Measurements from ENCODE around the gene NEUROD6. TPM values are rescaled to one million over a fixed set of nuclear protein-coding genes. Genes with fewer than 3 reads are reported as not detected.

Gene NEUROD6
- total RNA-seq, 1 donor from 2014 or later: not detected

GRCh38 chr7:31363051-31363450 lies 22.5 kb upstream of the NEUROD6 start:
- no peaks in the 10 kb centered on the region for H3K9me3 Mint-ChIP-seq (ENCODE audit: unreplicated experiment)
- H3K27me3 Mint-ChIP-seq (ENCODE audit: unreplicated experiment): no peaks in the 10 kb centered on the region
- H3K4me1 Mint-ChIP-seq (ENCODE audit: unreplicated experiment): no peaks in the 10 kb centered on the region
- no peak overlapping the region for H3K27ac Mint-ChIP-seq (ENCODE audit: unreplicated experiment)
- H3K4me3 Mint-ChIP-seq (ENCODE audit: unreplicated experiment): no peak overlapping the region
- no peak for DNase-seq (ENCODE audit: low spot score)
- no peak for TF ChIP-seq CTCF (IDR thresholded peaks at IDR 0.05; ENCODE audit: unreplicated experiment)
- H3K36me3 Mint-ChIP-seq (ENCODE audit: low read depth, unreplicated experiment): no peaks in the 10 kb centered on the region

GRCh38 chr7:31362401-31362800 lies 21.9 kb upstream of the NEUROD6 start:
- Mint-ChIP-seq H3K4me1 (ENCODE audit: unreplicated experiment) (no peaks in the 10 kb centered on the region), H3K4me3 (ENCODE audit: unreplicated experiment) (no peak overlapping the region), H3K36me3 (ENCODE audit: low read depth, unreplicated experiment) (no peaks in the 10 kb centered on the region), H3K27me3 (ENCODE audit: unreplicated experiment) (no peaks in the 10 kb centered on the region), H3K9me3 (ENCODE audit: unreplicated experiment) (no peaks in the 10 kb centered on the region), H3K27ac (ENCODE audit: unreplicated experiment) (no peak overlapping the region)
- DNase-seq (ENCODE audit: low spot score): no peak
- no peak for TF ChIP-seq CTCF (IDR thresholded peaks at IDR 0.05; ENCODE audit: unreplicated experiment)

- H3K36me3 Mint-ChIP-seq (ENCODE audit: low read depth, unreplicated experiment): no peaks in the 10 kb centered on the region
- TF ChIP-seq CTCF (IDR thresholded peaks at IDR 0.05; ENCODE audit: unreplicated experiment): no peak
- no peak overlapping the region for H3K4me3 Mint-ChIP-seq (ENCODE audit: unreplicated experiment)
- H3K9me3 Mint-ChIP-seq (ENCODE audit: unreplicated experiment): no peaks in the 10 kb centered on the region
- H3K4me1 Mint-ChIP-seq (ENCODE audit: unreplicated experiment): no peaks in the 10 kb centered on the region
- no peaks in the 10 kb centered on the region for H3K27me3 Mint-ChIP-seq (ENCODE audit: unreplicated experiment)
- no peak for DNase-seq (ENCODE audit: low spot score)
- H3K27ac Mint-ChIP-seq (ENCODE audit: unreplicated experiment): no peak overlapping the region
These were observed 17.9 kb upstream of the NEUROD6 start for GRCh38 chr7:31358467-31358866.

GRCh38 chr7:31345421-31345820 lies 4.9 kb upstream of the NEUROD6 start:
- peaks cover 7% of the 10 kb centered on the region for H3K4me1 Mint-ChIP-seq (ENCODE audit: unreplicated experiment)
- TF ChIP-seq CTCF (IDR thresholded peaks at IDR 0.05; ENCODE audit: unreplicated experiment): no peak
- no peak for DNase-seq (ENCODE audit: low spot score)
- no peak overlapping the region for H3K27ac Mint-ChIP-seq (ENCODE audit: unreplicated experiment)
- no peaks in the 10 kb centered on the region for H3K9me3 Mint-ChIP-seq (ENCODE audit: unreplicated experiment)
- H3K4me3 Mint-ChIP-seq (ENCODE audit: unreplicated experiment): no peak overlapping the region
- H3K36me3 Mint-ChIP-seq (ENCODE audit: low read depth, unreplicated experiment): no peaks in the 10 kb centered on the region
- H3K27me3 Mint-ChIP-seq (ENCODE audit: unreplicated experiment): no peaks in the 10 kb centered on the region

- no peaks in the 10 kb centered on the region for H3K27me3 Mint-ChIP-seq (ENCODE audit: unreplicated experiment)
- H3K27ac Mint-ChIP-seq (ENCODE audit: unreplicated experiment): no peak overlapping the region
- H3K36me3 Mint-ChIP-seq (ENCODE audit: low read depth, unreplicated experiment): no peaks in the 10 kb centered on the region
- no peak for TF ChIP-seq CTCF (IDR thresholded peaks at IDR 0.05; ENCODE audit: unreplicated experiment)
- no peaks in the 10 kb centered on the region for H3K9me3 Mint-ChIP-seq (ENCODE audit: unreplicated experiment)
- H3K4me3 Mint-ChIP-seq (ENCODE audit: unreplicated experiment): no peak overlapping the region
- H3K4me1 Mint-ChIP-seq (ENCODE audit: unreplicated experiment): peaks cover 7% of the 10 kb centered on the region
- no peak for DNase-seq (ENCODE audit: low spot score)
These were observed 3.2 kb upstream of the NEUROD6 start for GRCh38 chr7:31343516-31344305.
